HEK293 (cell line): ENCODE data around the gene TNFRSF6B.

Experiments
- CTCF ChIA-PET: fragments of 350-600 bp; formaldehyde crosslinking; extraction: SDS; loops from one replicate; lab custom pipeline; 2021; ENCODE audit warnings: antibody characterized with exemption; lab: Yijun Ruan, JAX
- POLR2A ChIA-PET: fragments of 300-600 bp; formaldehyde crosslinking; extraction: SDS; loops from one replicate; lab custom pipeline; 2020; ENCODE audit warnings: antibody characterized with exemption, inconsistent platforms; lab: Yijun Ruan, JAX
- H3K27ac ChIP-seq: fragments of 200-500 bp; sonication (Bioruptor generic); 2 replicates; pipeline ENCODE4 v1.5.1; 2014; ENCODE audit warnings: low read depth, low read length, control low read depth, inconsistent platforms; ENCODE audit errors: extremely low read depth
- H3K36me3 ChIP-seq, 2 experiments: fragments of 200-500 bp in 1 of 2; sonication (Bioruptor generic) in 1 of 2; 1 replicate in 1 of 2; 2 replicates in 1 of 2; pipeline ENCODE4 v1.5.1; 2014 to 2017; ENCODE audit warnings: inconsistent platforms in 2 of 2, low read length in 2 of 2; ENCODE audit not compliant: control insufficient read depth in 2 of 2, insufficient read depth in 1 of 2
- H3K4me1 ChIP-seq: fragments of 200-500 bp; sonication (Bioruptor generic); 2 replicates; pipeline ENCODE4 v1.5.1; 2014; ENCODE audit warnings: mild to moderate bottlenecking, low read length, inconsistent platforms; ENCODE audit not compliant: control insufficient read depth, insufficient read depth
- H3K4me3 ChIP-seq: 2 replicates; pipeline ENCODE4 v1.5.1; 2011; ENCODE audit warnings: low read depth, mild to moderate bottlenecking, control low read depth, low read length, moderate library complexity
- H3K9me3 ChIP-seq: fragments of 200-500 bp; sonication (Bioruptor generic); 2 replicates; pipeline ENCODE4 v1.5.1; 2014; ENCODE audit warnings: low read depth, low read length, inconsistent platforms; ENCODE audit not compliant: control insufficient read depth, insufficient read depth
- GLIS2 ChIP-seq: fragments of 450-650 bp; formaldehyde crosslinking; IDR thresholded peaks from 2 replicates; pipeline ENCODE4 v1.5.1; 2016; ENCODE audit warnings: missing biosample characterization, missing genetic modification characterization
- KLF1 ChIP-seq: fragments of 450-650 bp; formaldehyde crosslinking; IDR thresholded peaks from 2 replicates; pipeline ENCODE4 v1.5.1; 2016; ENCODE audit warnings: missing biosample characterization, missing genetic modification characterization
- KLF17 ChIP-seq: fragments of 450-650 bp; formaldehyde crosslinking; IDR thresholded peaks from 2 replicates; pipeline ENCODE4 v1.5.1; 2016; ENCODE audit warnings: missing biosample characterization, missing genetic modification characterization
- KLF9 ChIP-seq: fragments of 450-650 bp; formaldehyde crosslinking; IDR thresholded peaks from 2 replicates; pipeline ENCODE4 v1.5.1; 2016; ENCODE audit warnings: missing biosample characterization, missing genetic modification characterization, low read depth
- PATZ1 ChIP-seq: fragments of 450-650 bp; formaldehyde crosslinking; IDR thresholded peaks from 2 replicates; pipeline ENCODE4 v1.5.1; 2016; ENCODE audit warnings: missing biosample characterization, missing genetic modification characterization
- PRDM10 ChIP-seq: fragments of 450-650 bp; formaldehyde crosslinking; IDR thresholded peaks from 2 replicates; pipeline ENCODE4 v1.5.1; 2016; ENCODE audit warnings: missing biosample characterization, missing genetic modification characterization
- SP7 ChIP-seq: fragments of 450-650 bp; formaldehyde crosslinking; IDR thresholded peaks from 2 replicates; pipeline ENCODE4 v1.5.1; 2016; ENCODE audit warnings: missing biosample characterization, missing genetic modification characterization
- TSHZ1 ChIP-seq: fragments of 450-650 bp; formaldehyde crosslinking; IDR thresholded peaks from 2 replicates; pipeline ENCODE4 v1.5.1; 2016; ENCODE audit warnings: missing biosample characterization, missing genetic modification characterization, borderline replicate concordance
- ZBTB10 ChIP-seq: fragments of 450-650 bp; formaldehyde crosslinking; IDR thresholded peaks from 2 replicates; pipeline ENCODE4 v1.5.1; 2016; ENCODE audit warnings: missing biosample characterization, missing genetic modification characterization
- ZBTB48 ChIP-seq: fragments of 450-650 bp; formaldehyde crosslinking; IDR thresholded peaks from 2 replicates; pipeline ENCODE4 v1.5.1; 2016; ENCODE audit warnings: missing biosample characterization, missing genetic modification characterization
- ZNF341 ChIP-seq: fragments of 450-650 bp; formaldehyde crosslinking; IDR thresholded peaks from 2 replicates; pipeline ENCODE4; 2016; ENCODE audit warnings: low read depth, missing biosample characterization, missing genetic modification characterization
- ZNF473 ChIP-seq: fragments of 450-650 bp; formaldehyde crosslinking; IDR thresholded peaks from 2 replicates; pipeline ENCODE4 v1.5.1; 2017; ENCODE audit warnings: missing biosample characterization, missing genetic modification characterization
- TF ChIP-seq, protein P1 (sequence below): fragments of 450-650 bp; formaldehyde crosslinking; IDR thresholded peaks from 2 replicates; pipeline ENCODE4 v1.5.1; 2016; ENCODE audit warnings: missing biosample characterization, missing genetic modification characterization
- TF ChIP-seq, protein P2 (sequence below): fragments of 450-650 bp; formaldehyde crosslinking; IDR thresholded peaks from 2 replicates; pipeline ENCODE4 v1.5.1; 2016; ENCODE audit warnings: missing biosample characterization, missing genetic modification characterization

TNFRSF6B gene

DNA sequence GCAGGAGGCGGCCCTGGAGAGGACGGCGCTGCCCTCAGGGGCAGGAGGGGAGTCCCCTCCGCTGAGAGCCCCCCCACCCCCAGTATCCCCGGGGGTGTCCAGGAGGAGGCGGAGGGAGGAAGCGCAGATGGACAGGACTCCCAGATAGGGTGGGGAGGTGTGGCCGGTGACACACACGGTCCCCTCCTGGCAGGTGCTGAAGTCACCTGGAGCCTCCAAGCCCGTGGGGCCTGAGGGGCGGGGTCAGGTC is 44.6 kb upstream of the TNFRSF6B start:
- Histone ChIP-seq H3K27ac (no peak overlapping the region), H3K36me3 (no peaks in the 10 kb centered on the region), H3K4me3 (0 out of 2 replicates have a peak overlapping the region, but pooled peaks have one; percentile 2), H3K9me3 (no peaks in the 10 kb centered on the region), H3K4me1 (no peaks in the 10 kb centered on the region; the same call in 1 of the 2 replicates)
- ChIA-PET CTCF (interaction anchor here (0.7 to 1.3 kb wide), 2 partner anchors 10 to 428 kb away, joined by 3 read pairs; no protein-coding TSS in a partner anchor), POLR2A (interaction anchor here (0.6 to 0.9 kb wide), 4 partner anchors 10 to 213 kb away, joined by 3 to 4 read pairs (median 4); partner anchors contain the start of genes GMEB2 and TPD52L2)
- TF ChIP-seq GLIS2 (tag by site-specific recombination): peak; percentile 48
- 0 out of 2 replicates have a peak, but pooled peaks have one; percentile 42 for TF ChIP-seq ZBTB48 (tag by site-specific recombination)
- TF ChIP-seq PRDM10 (tag by site-specific recombination): no peak
- peak; percentile 65 for TF ChIP-seq ZBTB10 (tag by site-specific recombination)
- TF ChIP-seq TSHZ1 (tag by site-specific recombination): no peak
- TF ChIP-seq, protein P1, sequence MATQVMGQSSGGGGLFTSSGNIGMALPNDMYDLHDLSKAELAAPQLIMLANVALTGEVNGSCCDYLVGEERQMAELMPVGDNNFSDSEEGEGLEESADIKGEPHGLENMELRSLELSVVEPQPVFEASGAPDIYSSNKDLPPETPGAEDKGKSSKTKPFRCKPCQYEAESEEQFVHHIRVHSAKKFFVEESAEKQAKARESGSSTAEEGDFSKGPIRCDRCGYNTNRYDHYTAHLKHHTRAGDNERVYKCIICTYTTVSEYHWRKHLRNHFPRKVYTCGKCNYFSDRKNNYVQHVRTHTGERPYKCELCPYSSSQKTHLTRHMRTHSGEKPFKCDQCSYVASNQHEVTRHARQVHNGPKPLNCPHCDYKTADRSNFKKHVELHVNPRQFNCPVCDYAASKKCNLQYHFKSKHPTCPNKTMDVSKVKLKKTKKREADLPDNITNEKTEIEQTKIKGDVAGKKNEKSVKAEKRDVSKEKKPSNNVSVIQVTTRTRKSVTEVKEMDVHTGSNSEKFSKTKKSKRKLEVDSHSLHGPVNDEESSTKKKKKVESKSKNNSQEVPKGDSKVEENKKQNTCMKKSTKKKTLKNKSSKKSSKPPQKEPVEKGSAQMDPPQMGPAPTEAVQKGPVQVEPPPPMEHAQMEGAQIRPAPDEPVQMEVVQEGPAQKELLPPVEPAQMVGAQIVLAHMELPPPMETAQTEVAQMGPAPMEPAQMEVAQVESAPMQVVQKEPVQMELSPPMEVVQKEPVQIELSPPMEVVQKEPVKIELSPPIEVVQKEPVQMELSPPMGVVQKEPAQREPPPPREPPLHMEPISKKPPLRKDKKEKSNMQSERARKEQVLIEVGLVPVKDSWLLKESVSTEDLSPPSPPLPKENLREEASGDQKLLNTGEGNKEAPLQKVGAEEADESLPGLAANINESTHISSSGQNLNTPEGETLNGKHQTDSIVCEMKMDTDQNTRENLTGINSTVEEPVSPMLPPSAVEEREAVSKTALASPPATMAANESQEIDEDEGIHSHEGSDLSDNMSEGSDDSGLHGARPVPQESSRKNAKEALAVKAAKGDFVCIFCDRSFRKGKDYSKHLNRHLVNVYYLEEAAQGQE (tag by site-specific recombination): peak; percentile 40; the same call in 1 of the 2 replicates
- TF ChIP-seq KLF1 (tag by site-specific recombination): peak; percentile 62
- peak; percentile 33; the same call in 1 of the 2 replicates for TF ChIP-seq ZNF341 (tag by site-specific recombination)
- TF ChIP-seq KLF17 (tag by site-specific recombination): peak; percentile 85; the same call in 1 of the 2 replicates
- TF ChIP-seq, protein P2, sequence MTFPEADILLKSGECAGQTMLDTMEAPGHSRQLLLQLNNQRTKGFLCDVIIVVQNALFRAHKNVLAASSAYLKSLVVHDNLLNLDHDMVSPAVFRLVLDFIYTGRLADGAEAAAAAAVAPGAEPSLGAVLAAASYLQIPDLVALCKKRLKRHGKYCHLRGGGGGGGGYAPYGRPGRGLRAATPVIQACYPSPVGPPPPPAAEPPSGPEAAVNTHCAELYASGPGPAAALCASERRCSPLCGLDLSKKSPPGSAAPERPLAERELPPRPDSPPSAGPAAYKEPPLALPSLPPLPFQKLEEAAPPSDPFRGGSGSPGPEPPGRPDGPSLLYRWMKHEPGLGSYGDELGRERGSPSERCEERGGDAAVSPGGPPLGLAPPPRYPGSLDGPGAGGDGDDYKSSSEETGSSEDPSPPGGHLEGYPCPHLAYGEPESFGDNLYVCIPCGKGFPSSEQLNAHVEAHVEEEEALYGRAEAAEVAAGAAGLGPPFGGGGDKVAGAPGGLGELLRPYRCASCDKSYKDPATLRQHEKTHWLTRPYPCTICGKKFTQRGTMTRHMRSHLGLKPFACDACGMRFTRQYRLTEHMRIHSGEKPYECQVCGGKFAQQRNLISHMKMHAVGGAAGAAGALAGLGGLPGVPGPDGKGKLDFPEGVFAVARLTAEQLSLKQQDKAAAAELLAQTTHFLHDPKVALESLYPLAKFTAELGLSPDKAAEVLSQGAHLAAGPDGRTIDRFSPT (tag by site-specific recombination): peak; percentile 18; the same call in 1 of the 2 replicates
- TF ChIP-seq KLF9 (tag by site-specific recombination): peak; percentile 55; the same call in 1 of the 2 replicates
- TF ChIP-seq ZNF473 (tag by site-specific recombination): no peak
- peak; percentile 24; the same call in 1 of the 2 replicates for TF ChIP-seq SP7 (tag by site-specific recombination)
- peak; percentile 76 for TF ChIP-seq PATZ1 (tag by site-specific recombination)
